Prostate gland (tissue), 2 donors: ENCODE data around the gene TAF11L9.
"Not testable (repeated sequence)": the region's sequence is repeated elsewhere in the genome, so short reads cannot be mapped to it uniquely, and the experiment has no call there.

Experiments used
- CTCF ChIP-seq, 4 experiments: fragments of 200-600 bp in 2 of 4; fragments of 450-650 bp in 2 of 4; sonication (generic) in 2 of 4; IDR thresholded peaks; 1 replicate in 3 of 4; 2 replicates in 1 of 4; pipeline ENCODE4 v1.5.1; 2016 to 2019; ENCODE audit warnings: antibody characterized with exemption in 4 of 4, mild to moderate bottlenecking in 2 of 4, moderate library complexity in 2 of 4
- POLR2AphosphoS5 ChIP-seq: sonication (generic); formaldehyde crosslinking; IDR thresholded peaks from one replicate; pipeline ENCODE4 v1.6.1; 2017; ENCODE audit warnings: antibody characterized with exemption

GRCh38 chr5:17597728-17598127 is 3.5 kb upstream of the TAF11L9 start, which contains the start of gene TAF11L10:
- not testable (repeated sequence) for TF ChIP-seq CTCF (IDR thresholded peaks at IDR 0.05); POLR2AphosphoS5
